ENCODE data around the gene ZNF444. TPM values are rescaled to one million over a fixed set of nuclear protein-coding genes. Genes with fewer than 3 reads are reported as not detected.

The ZNF444 gene
- total and polyA plus RNA-seq, 2 of the 8 experiments (the other 6 are each of a cell fraction or from before 2014, with no cell fraction given): 49.5 to 54.5 TPM

DNA sequence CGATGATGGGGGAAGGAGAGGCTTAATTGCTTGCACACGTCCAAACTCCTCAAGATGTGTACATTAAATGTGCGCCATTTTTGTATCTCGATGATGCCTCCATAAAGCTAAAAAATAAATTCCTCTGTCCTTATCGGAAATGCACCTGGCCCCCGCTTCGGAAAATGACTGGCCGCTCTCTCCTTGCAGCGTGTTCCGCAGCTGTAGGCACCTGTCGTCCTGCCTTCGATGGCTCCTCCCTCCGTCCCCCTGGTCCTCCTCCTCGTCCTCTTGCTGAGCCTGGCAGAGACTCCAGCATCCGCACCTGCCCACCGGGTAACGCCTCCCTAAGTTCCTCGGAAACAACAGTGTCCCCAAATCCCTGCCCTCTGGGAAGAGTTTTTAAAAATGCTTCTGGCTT is 35.8 kb downstream of the ZNF444 start:
- Histone ChIP-seq H2BK15ac (ENCODE audit: low read length) (no peak overlapping the region), H2AK5ac (ENCODE audit: low read depth, low read length) (no peak overlapping the region), H3K23ac (ENCODE audit: insufficient read length) (no peak overlapping the region), H3K4me1 (replicated peaks in 1 of 4; ENCODE audit: control insufficient read depth in 3 of 4, insufficient read depth in 4 of 4, low read length in 3 of 4) (peaks cover 0 to 3% (median 0%) of the 10 kb centered on the region in 4 experiments; a peak in 1 of 7 replicates), H3K4me3 (ENCODE audit: extremely low read depth in 1 of 4, insufficient read depth in 2 of 4, low read depth in 3 of 4, low read length in 4 of 4) (no peak overlapping the region), H3K14ac (ENCODE audit: insufficient read length) (no peak overlapping the region), H2BK20ac (ENCODE audit: low read length) (no peak overlapping the region), H2BK120ac (replicated peaks; ENCODE audit: low read depth, low read length) (no peak overlapping the region), H4K8ac (ENCODE audit: extremely low read depth, insufficient read depth, low read length) (no peak overlapping the region), H2BK5ac (ENCODE audit: low read depth, low read length) (no peak overlapping the region), H4K5ac (ENCODE audit: insufficient read length, low read depth, low read length) (no peak overlapping the region), H3K23me2 (ENCODE audit: low read depth, low read length) (no peaks in the 10 kb centered on the region), H3K18ac (ENCODE audit: extremely low read depth, low read length) (no peak overlapping the region), H3K79me1 (ENCODE audit: low read depth, low read length) (no peaks in the 10 kb centered on the region), H2AFZ (ENCODE audit: low read length) (no peak overlapping the region), H3K9ac (replicated peaks in 1 of 4; ENCODE audit: extremely low read depth in 1 of 4, low read depth in 3 of 4, low read length in 3 of 4) (no peak overlapping the region), H3K9me3 (ENCODE audit: insufficient read depth in 2 of 2, low read depth in 1 of 2, low read length in 1 of 2) (no peaks in the 10 kb centered on the region), H4K20me1 (replicated peaks in 1 of 2; ENCODE audit: control insufficient read depth in 1 of 2, insufficient read depth in 2 of 2, low read length in 2 of 2) (no peaks in the 10 kb centered on the region), H3K4me2 (ENCODE audit: insufficient read depth in 1 of 2, low read depth in 2 of 2, low read length in 2 of 2) (no peak overlapping the region), H3K36me3 (ENCODE audit: control insufficient read depth in 2 of 4, insufficient read depth in 4 of 4, low read length in 3 of 4) (no peaks in the 10 kb centered on the region), H2BK12ac (ENCODE audit: low read depth, low read length) (no peak overlapping the region), H3K27ac (ENCODE audit: low read depth, low read length) (no peak overlapping the region), H3K79me2 (ENCODE audit: control insufficient read depth in 1 of 2, insufficient read depth in 2 of 2, low read length in 2 of 2) (no peaks in the 10 kb centered on the region), H4K91ac (replicated peaks; ENCODE audit: insufficient read length, low read length) (no peak overlapping the region), H3K56ac (replicated peaks; ENCODE audit: insufficient read length, low read depth, low read length) (no peak overlapping the region), H3K4ac (replicated peaks; ENCODE audit: insufficient read length, low read depth, low read length) (no peak overlapping the region), H3K27me3 (replicated peaks in 1 of 4; ENCODE audit: control insufficient read depth in 3 of 4, extremely low read depth in 1 of 4, insufficient read depth in 3 of 4, low read length in 3 of 4) (no peaks in the 10 kb centered on the region; a peak in 1 of 7 replicates)
- 87% methylated on average over 17 of the region's 18 CpGs; no CpG with 5 or more reads in 1 of the 2 experiments for WGBS, 2 experiments (ENCODE audit: extremely low coverage in 1 of 2, insufficient coverage in 1 of 2, insufficient read length in 1 of 2, insufficient replicate concordance in 2 of 2, low coverage in 1 of 2, low lambda C conversion rate in 2 of 2, missing lambda C conversion rate in 1 of 2)
- ChIA-PET POLR2A (ENCODE audit: partially characterized antibody) (no interaction called here), CTCF (ENCODE audit: partially characterized antibody) (interaction anchor here (1.0 to 13.8 kb wide), 7 partner anchors 11 to 96 kb away, joined by 3 to 137 read pairs (median 4); partner anchors contain the start of gene EDDM13)
- DNase-seq (ENCODE audit: low read depth in 1 of 2, low spot score in 2 of 2) (no peak), FAIRE-seq (no peak)
- TF ChIP-seq GTF2F1 (IDR thresholded peaks at IDR 0.05; ENCODE audit: borderline replicate concordance, low read depth, low read length) (no peak), NRF1 (IDR thresholded peaks at IDR 0.05; ENCODE audit: low read depth, low read length) (no peak), KDM4A (IDR thresholded peaks at IDR 0.05; ENCODE audit: low read depth, low read length, severe bottlenecking) (no peak), POLR2A (IDR thresholded peaks at IDR 0.05; ENCODE audit: control extremely low read depth in 1 of 2, low read depth in 2 of 2, low read length in 2 of 2) (no peak), SAP30 (IDR thresholded peaks at IDR 0.05; ENCODE audit: insufficient read depth, insufficient replicate concordance, low read length) (no peak), RAD21 (IDR thresholded peaks at IDR 0.05 in 1 of 2, conservative IDR thresholded peaks at IDR 0.05 in 1 of 2; ENCODE audit: low read depth in 2 of 2, low read length in 2 of 2) (no peak)

Measured in H1 (cell line).